PC-9 (cell line): ENCODE results near the gene ADAMTS4. TPM values are rescaled to one million over a fixed set of nuclear protein-coding genes. Genes with fewer than 3 reads are reported as not detected.

Experiments
- BruUV-seq: library from RNA; stranded (reverse); fragments of 400-500 nt; replicated peaks from 2 replicates; lab custom pipeline; 2021; lab: Mats Ljungman, UMichigan
- CTCF ChIA-PET: fragments of 300-600 bp; sonication (Branson Sonifier 250); formaldehyde crosslinking; loops from one replicate; lab custom pipeline; 2022; ENCODE audit warnings: antibody characterized with exemption; lab: Charles Lee
- POLR2A ChIA-PET: fragments of 300-600 bp; sonication (Branson Sonifier 250); formaldehyde crosslinking; loops from one replicate; lab custom pipeline; 2022; ENCODE audit warnings: antibody characterized with exemption; ENCODE audit not compliant: unreplicated experiment; lab: Charles Lee
- DNase-seq, 2 experiments: peaks; one replicate each; pipeline versions ENCODE4 v3.0.0 to v3.0.0-alpha.2; 2015 to 2022; ENCODE audit warnings: mixed read lengths in 1 of 2
- H2AFZ ChIP-seq: fragments of 200-600 bp; sonication (generic); 2 replicates; pipeline ENCODE4 v1.8.1; 2017; ENCODE audit warnings: antibody characterized with exemption
- H3F3A ChIP-seq: fragments of 200-600 bp; sonication (generic); 2 replicates; pipeline ENCODE4 v1.8.1; 2017; ENCODE audit warnings: antibody characterized with exemption, mild to moderate bottlenecking, low read depth; ENCODE audit not compliant: insufficient read depth
- H3K27ac ChIP-seq: fragments of 200-600 bp; sonication (generic); 2 replicates; pipeline ENCODE4 v1.6.1; 2016; ENCODE audit warnings: mixed run types
- H3K27me3 ChIP-seq: fragments of 200-600 bp; sonication (generic); 2 replicates; pipeline ENCODE4 v1.6.1; 2016; ENCODE audit warnings: low read depth, mixed run types; ENCODE audit not compliant: insufficient read depth
- H3K36me3 ChIP-seq: fragments of 200-600 bp; sonication (generic); 2 replicates; pipeline ENCODE4 v1.6.1; 2016; ENCODE audit warnings: low read depth, mixed run types
- H3K4me1 ChIP-seq: fragments of 200-600 bp; sonication (generic); replicated peaks from 2 replicates; pipeline ENCODE4 v1.6.1; 2016; ENCODE audit warnings: mixed run types; ENCODE audit not compliant: insufficient read depth
- H3K4me2 ChIP-seq: fragments of 200-600 bp; sonication (generic); 2 replicates; pipeline ENCODE4 v1.6.1; 2017; ENCODE audit warnings: mixed run types
- H3K4me3 ChIP-seq: fragments of 200-600 bp; sonication (generic); 2 replicates; pipeline ENCODE4 v1.6.1; 2016; ENCODE audit warnings: mixed run types
- H3K79me2 ChIP-seq: fragments of 200-600 bp; sonication (generic); 2 replicates; pipeline ENCODE4 v1.6.1; 2017; ENCODE audit warnings: low read depth, mixed run types
- H3K9me2 ChIP-seq: fragments of 200-600 bp; sonication (generic); 2 replicates; pipeline ENCODE4 v1.8.1; 2017; ENCODE audit warnings: mild to moderate bottlenecking; ENCODE audit not compliant: insufficient read depth
- H3K9me3 ChIP-seq: fragments of 200-600 bp; sonication (generic); 2 replicates; pipeline ENCODE4 v1.8.1; 2016; ENCODE audit warnings: low read depth; ENCODE audit not compliant: insufficient read depth
- H4K20me1 ChIP-seq: fragments of 200-600 bp; sonication (generic); 2 replicates; pipeline ENCODE4 v1.8.1; 2017; ENCODE audit not compliant: insufficient read depth
- CTCF ChIP-seq: fragments of 200-600 bp; sonication (generic); conservative IDR thresholded peaks from 2 replicates; pipeline ENCODE4 v1.6.1; 2017; ENCODE audit warnings: mixed run types, antibody characterized with exemption, mild to moderate bottlenecking, moderate library complexity
- EZH2 ChIP-seq: fragments of 200-600 bp; sonication (generic); IDR thresholded peaks from 2 replicates; pipeline ENCODE4 v1.8.0; 2017; ENCODE audit warnings: antibody characterized with exemption, low read depth
- intact Hi-C: fragments of 100-400 bp; cut with micrococcal nuclease; formaldehyde crosslinking; loops from one replicate; pipeline ENCODE4 v1.10.0; 2022; ENCODE audit not compliant: unreplicated experiment
- total RNA-seq: library from RNA; stranded (reverse); gene quantifications from 2 replicates; pipeline ENCODE4 v1.2.3, GENCODE V29; 2021

The ADAMTS4 gene
- total RNA-seq, 1 experiment from 2014 or later: not detected

- no peaks in the 10 kb centered on the region for H4K20me1 ChIP-seq
- ChIA-PET POLR2A (no interaction called here), CTCF (interaction anchor here (0.7 to 1.1 kb wide), 2 partner anchors 28 to 192 kb away, joined by 3 read pairs; partner anchors contain the start of gene TOMM40L)
- H3K4me3 ChIP-seq: no peak overlapping the region
- BruUV-seq: no TSS peak
- intact Hi-C loops: no loop called here
- H3K27me3 ChIP-seq: no peaks in the 10 kb centered on the region
- H3K9me2 ChIP-seq: no peaks in the 10 kb centered on the region
- H3K36me3 ChIP-seq: no peaks in the 10 kb centered on the region
- peak overlapping the region; percentile 54 for H3K4me2 ChIP-seq
- peaks cover 3% of the 10 kb centered on the region; the same call in 1 of the 2 replicates for H3K79me2 ChIP-seq
- no peak overlapping the region for H3K27ac ChIP-seq
- TF ChIP-seq CTCF (no peak), EZH2 (no peak)
- H3K4me1 ChIP-seq: peaks cover 13% of the 10 kb centered on the region
- DNase-seq: no peak
- no peak overlapping the region for H2AFZ ChIP-seq
- H3K9me3 ChIP-seq: no peaks in the 10 kb centered on the region
- peaks cover 10% of the 10 kb centered on the region; the same call in 1 of the 2 replicates for H3F3A ChIP-seq
Measured at GRCh38 chr1:161197560-161198193, 1.2 kb downstream of the ADAMTS4 start.

- Histone ChIP-seq H3K36me3 (no peaks in the 10 kb centered on the region), H3F3A (peaks cover 5% of the 10 kb centered on the region; the same call in 1 of the 2 replicates), H3K79me2 (no peaks in the 10 kb centered on the region), H3K27ac (no peak overlapping the region), H3K9me2 (no peaks in the 10 kb centered on the region), H4K20me1 (no peaks in the 10 kb centered on the region), H3K4me2 (no peak overlapping the region), H3K4me1 (peaks cover 13% of the 10 kb centered on the region), H3K9me3 (no peaks in the 10 kb centered on the region), H3K4me3 (no peak overlapping the region), H2AFZ (no peak overlapping the region), H3K27me3 (no peaks in the 10 kb centered on the region)
- ChIA-PET POLR2A (no interaction called here), CTCF (no interaction called here)
- DNase-seq: no peak
- no TSS peak for BruUV-seq
- TF ChIP-seq CTCF (no peak), EZH2 (no peak)
- intact Hi-C loops: no loop called here
Measured at GRCh38 chr1:161196521-161197451, 2.1 kb downstream of the ADAMTS4 start.

- Histone ChIP-seq H3K9me2 (no peaks in the 10 kb centered on the region), H3K27me3 (no peaks in the 10 kb centered on the region), H3K4me1 (peaks cover 7% of the 10 kb centered on the region), H3F3A (peaks cover 5% of the 10 kb centered on the region; the same call in 1 of the 2 replicates), H3K9me3 (no peaks in the 10 kb centered on the region), H3K4me2 (no peak overlapping the region), H3K27ac (no peak overlapping the region), H3K36me3 (no peaks in the 10 kb centered on the region), H3K4me3 (no peak overlapping the region), H4K20me1 (no peaks in the 10 kb centered on the region), H3K79me2 (no peaks in the 10 kb centered on the region), H2AFZ (no peak overlapping the region)
- no TSS peak for BruUV-seq
- intact Hi-C loops: no loop called here
- ChIA-PET POLR2A (no interaction called here), CTCF (no interaction called here)
- no peak for TF ChIP-seq CTCF
- TF ChIP-seq EZH2: no peak
- DNase-seq: no peak
Measured at GRCh38 chr1:161196111-161196510, 2.7 kb downstream of the ADAMTS4 start.
